Prostate gland (tissue), 2 donors: ENCODE results near the gene USP13. TPM values are rescaled to one million over a fixed set of nuclear protein-coding genes. Genes with fewer than 3 reads are reported as not detected.

Source experiments
- DNase-seq: peaks from one replicate; pipeline ENCODE4 v3.0.0-alpha.2; 2019; ENCODE audit warnings: low spot score
- H3K27ac ChIP-seq, 2 donors: fragments of 200-600 bp; sonication (generic); 2 replicates each; pipeline ENCODE4 v1.5.1; 2017 to 2019
- H3K27me3 ChIP-seq: fragments of 200-600 bp; sonication (generic); replicated peaks from 2 replicates; pipeline ENCODE4 v1.5.1; 2019; ENCODE audit not compliant: insufficient read depth
- H3K36me3 ChIP-seq, 2 donors: fragments of 200-600 bp; sonication (generic); 1 replicate in 1 of 2; 2 replicates in 1 of 2; pipeline versions ENCODE4 v1.5.1 to v1.8.1; 2017 to 2019
- H3K4me1 ChIP-seq: fragments of 200-600 bp; sonication (generic); replicated peaks from 2 replicates; pipeline ENCODE4 v1.5.1; 2019
- H3K4me3 ChIP-seq, 2 donors: fragments of 200-600 bp; sonication (generic); 2 replicates each; pipeline ENCODE4 v1.5.1; 2017 to 2019
- H3K9me3 ChIP-seq: fragments of 200-600 bp; sonication (generic); 2 replicates; pipeline ENCODE4 v1.5.1; 2017
- POLR2A ChIP-seq: fragments of 450-650 bp; IDR thresholded peaks from one replicate; pipeline ENCODE4 v1.6.1; 2016; ENCODE audit warnings: antibody characterized with exemption, mild to moderate bottlenecking
- POLR2AphosphoS5 ChIP-seq: sonication (generic); formaldehyde crosslinking; IDR thresholded peaks from one replicate; pipeline ENCODE4 v1.6.1; 2017; ENCODE audit warnings: antibody characterized with exemption
- WGBS: methylation state at CpG from one replicate; pipeline ENCODE4 v1.1.5; 2018; 5-methylcytosine and 5-hydroxymethylcytosine counted together
- intact Hi-C: fragments of 100-400 bp; cut with DNase I; formaldehyde crosslinking; loops from one replicate; pipeline ENCODE4 v1.14.2; 2022
- total RNA-seq, 2 donors: library from RNA; depleted of rRNA; stranded (reverse); fragments of >200 nt; gene quantifications; one replicate each; pipeline ENCODE4 v1.1.0, GENCODE V29; 2016
- TF ChIP-seq, protein P1 (sequence below), 4 experiments: fragments of 200-600 bp in 2 of 4; fragments of 450-650 bp in 2 of 4; sonication (generic) in 2 of 4; IDR thresholded peaks; 1 replicate in 3 of 4; 2 replicates in 1 of 4; pipeline ENCODE4 v1.5.1; 2016 to 2019; ENCODE audit warnings: antibody characterized with exemption in 4 of 4, mild to moderate bottlenecking in 2 of 4, moderate library complexity in 2 of 4

Gene USP13
- total RNA-seq, 2 donors from 2014 or later = 11.7 to 52.6 TPM

DNA sequence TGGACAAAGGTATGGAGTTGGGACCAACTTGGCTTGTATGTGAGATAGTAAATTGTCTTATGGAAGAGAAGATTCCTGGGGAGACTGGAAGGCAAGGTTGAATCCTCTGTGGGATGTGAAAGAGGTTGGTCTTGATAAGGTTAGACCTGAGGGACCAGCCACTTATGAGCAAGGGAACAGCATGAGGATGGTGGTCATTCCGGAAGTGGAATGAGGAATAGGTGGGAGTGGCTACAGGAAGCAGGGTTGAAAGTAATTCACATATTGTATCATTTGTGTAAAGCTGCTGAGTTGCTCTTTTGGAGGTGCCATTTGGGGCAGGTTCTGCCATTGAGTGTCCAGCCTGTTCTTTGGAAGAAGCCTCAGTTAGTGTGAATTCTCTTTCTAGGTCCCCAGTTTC lies 13.2 kb downstream of the USP13 start:
- H3K36me3 ChIP-seq = no peaks in the 10 kb centered on the region
- H3K9me3 ChIP-seq = no peaks in the 10 kb centered on the region
- 76% methylated on average over 1 of the region's 1 CpG for WGBS
- TF ChIP-seq POLR2AphosphoS5 (no peak), POLR2A (no peak)
- TF ChIP-seq, protein P1, sequence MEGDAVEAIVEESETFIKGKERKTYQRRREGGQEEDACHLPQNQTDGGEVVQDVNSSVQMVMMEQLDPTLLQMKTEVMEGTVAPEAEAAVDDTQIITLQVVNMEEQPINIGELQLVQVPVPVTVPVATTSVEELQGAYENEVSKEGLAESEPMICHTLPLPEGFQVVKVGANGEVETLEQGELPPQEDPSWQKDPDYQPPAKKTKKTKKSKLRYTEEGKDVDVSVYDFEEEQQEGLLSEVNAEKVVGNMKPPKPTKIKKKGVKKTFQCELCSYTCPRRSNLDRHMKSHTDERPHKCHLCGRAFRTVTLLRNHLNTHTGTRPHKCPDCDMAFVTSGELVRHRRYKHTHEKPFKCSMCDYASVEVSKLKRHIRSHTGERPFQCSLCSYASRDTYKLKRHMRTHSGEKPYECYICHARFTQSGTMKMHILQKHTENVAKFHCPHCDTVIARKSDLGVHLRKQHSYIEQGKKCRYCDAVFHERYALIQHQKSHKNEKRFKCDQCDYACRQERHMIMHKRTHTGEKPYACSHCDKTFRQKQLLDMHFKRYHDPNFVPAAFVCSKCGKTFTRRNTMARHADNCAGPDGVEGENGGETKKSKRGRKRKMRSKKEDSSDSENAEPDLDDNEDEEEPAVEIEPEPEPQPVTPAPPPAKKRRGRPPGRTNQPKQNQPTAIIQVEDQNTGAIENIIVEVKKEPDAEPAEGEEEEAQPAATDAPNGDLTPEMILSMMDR (IDR thresholded peaks at IDR 0.05) = no peak
- no peaks in the 10 kb centered on the region for H3K27me3 ChIP-seq
- intact Hi-C loops = no loop called here
- H3K4me3 ChIP-seq = no peak overlapping the region
- no peaks in the 10 kb centered on the region for H3K4me1 ChIP-seq
- no peak for DNase-seq
- no peak overlapping the region for H3K27ac ChIP-seq

DNA sequence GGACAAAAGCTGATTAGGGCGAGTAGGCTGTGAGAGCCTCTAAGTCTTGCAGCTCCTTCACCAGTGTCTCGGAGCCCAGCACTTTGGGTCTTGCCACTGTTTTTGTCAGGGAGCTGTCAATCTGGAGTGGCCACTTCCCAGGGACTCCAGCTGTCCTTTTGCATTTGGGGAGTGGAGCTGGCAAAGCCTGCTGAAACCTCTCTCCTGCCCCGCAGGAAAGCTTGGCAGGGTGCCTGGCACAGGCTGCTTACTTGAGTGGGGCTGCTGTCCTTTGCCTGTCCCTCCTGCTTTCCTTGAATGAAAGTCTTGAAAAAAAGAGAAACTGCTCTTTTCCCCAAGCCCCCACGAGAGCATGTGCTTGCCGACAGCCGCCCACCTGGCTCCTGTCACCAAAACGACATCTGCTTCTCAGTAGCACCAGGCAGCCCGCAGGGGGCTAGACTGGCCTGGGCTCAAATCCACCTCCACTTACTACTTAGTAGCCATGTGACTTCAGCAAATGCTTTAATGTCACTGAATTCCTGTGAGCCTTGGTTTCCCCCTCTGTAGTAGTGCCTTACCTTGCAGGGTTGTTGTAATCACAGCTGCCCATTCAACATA lies 13.7 kb downstream of the USP13 start:
- intact Hi-C loops = no loop called here
- H3K4me3 ChIP-seq = no peak overlapping the region
- TF ChIP-seq POLR2A (no peak), POLR2AphosphoS5 (no peak)
- TF ChIP-seq, protein P1 (IDR thresholded peaks at IDR 0.05) = no peak
- H3K4me1 ChIP-seq = no peaks in the 10 kb centered on the region
- no peaks in the 10 kb centered on the region for H3K9me3 ChIP-seq
- H3K27ac ChIP-seq = no peak overlapping the region
- no peaks in the 10 kb centered on the region for H3K36me3 ChIP-seq
- no peaks in the 10 kb centered on the region for H3K27me3 ChIP-seq
- WGBS = 29% methylated on average over 8 of the region's 8 CpGs
- DNase-seq = peak; percentile 39

DNA sequence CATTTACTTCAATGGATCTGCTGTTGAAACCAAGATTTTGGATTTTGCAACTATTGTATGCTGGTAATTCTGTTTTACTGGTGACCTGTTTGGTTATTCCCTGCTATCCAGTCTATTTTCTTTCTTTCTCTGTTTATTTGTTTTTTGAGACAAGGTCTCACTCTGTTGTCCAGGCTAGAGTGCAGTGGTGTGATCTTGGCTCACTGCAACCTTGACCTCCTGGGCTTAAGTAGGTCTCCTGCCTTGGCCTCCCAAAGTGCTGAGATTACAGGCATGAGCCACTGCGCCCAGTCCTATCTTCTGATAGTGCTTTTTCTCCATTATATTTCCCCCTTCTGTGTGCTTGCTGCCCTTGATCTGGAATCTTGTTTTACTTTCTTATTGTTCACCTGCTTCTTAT lies 15.6 kb downstream of the USP13 start:
- TF ChIP-seq POLR2A = no peak
- TF ChIP-seq, protein P1 (IDR thresholded peaks at IDR 0.05) = no peak
- no peak for TF ChIP-seq POLR2AphosphoS5
- WGBS = 95% methylated on average over 1 of the region's 1 CpG
- no peaks in the 10 kb centered on the region for H3K36me3 ChIP-seq
- H3K9me3 ChIP-seq = no peaks in the 10 kb centered on the region
- DNase-seq = no peak
- no peak overlapping the region for H3K27ac ChIP-seq
- H3K4me3 ChIP-seq = no peak overlapping the region
- no peaks in the 10 kb centered on the region for H3K27me3 ChIP-seq
- intact Hi-C loops = no loop called here
- H3K4me1 ChIP-seq = no peaks in the 10 kb centered on the region

DNA sequence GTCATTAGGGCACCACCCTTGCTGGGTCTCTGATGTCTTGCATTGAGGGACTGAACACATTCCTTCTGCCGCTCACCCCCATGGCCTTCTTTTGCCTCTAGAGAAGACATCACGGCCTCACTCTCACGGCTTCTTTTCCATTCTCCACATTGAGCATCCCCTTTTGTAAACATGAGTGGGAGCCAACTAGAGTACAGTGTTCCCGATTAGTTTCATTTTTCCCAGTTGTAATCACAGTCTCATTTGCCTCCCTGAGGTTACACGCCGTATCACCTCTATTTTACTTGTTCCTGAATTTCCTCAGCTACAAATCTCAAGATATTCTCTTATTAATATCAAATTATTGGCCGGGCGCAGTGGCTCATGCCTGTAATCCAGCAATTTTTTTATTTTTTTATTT lies 17.5 kb downstream of the USP13 start:
- intact Hi-C loops = no loop called here
- H3K27ac ChIP-seq = no peak overlapping the region
- no peaks in the 10 kb centered on the region for H3K36me3 ChIP-seq
- no peaks in the 10 kb centered on the region for H3K9me3 ChIP-seq
- no peak for DNase-seq
- no peaks in the 10 kb centered on the region for H3K4me1 ChIP-seq
- 75% methylated on average over 8 of the region's 8 CpGs for WGBS
- H3K27me3 ChIP-seq = no peaks in the 10 kb centered on the region
- H3K4me3 ChIP-seq = no peak overlapping the region
- TF ChIP-seq, protein P1 (IDR thresholded peaks at IDR 0.05) = no peak

DNA sequence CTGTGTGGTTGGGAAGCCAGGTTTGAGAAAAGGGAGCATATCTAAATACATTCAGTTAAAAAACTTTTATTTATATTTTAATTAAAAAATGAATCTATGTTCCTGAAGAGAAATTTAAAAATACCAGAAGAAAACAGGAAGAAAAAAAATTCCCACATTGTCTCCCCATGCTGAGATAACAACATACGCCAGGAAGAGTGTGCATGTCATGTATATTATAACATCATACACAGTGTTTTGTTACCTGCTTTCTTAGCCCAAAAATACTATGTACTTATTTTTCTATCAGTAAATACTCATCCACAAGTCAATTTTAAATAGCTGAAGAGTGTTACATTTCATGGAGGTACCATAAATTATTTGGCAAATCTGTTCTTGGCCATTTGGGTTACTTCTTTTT lies 18.5 kb downstream of the USP13 start:
- TF ChIP-seq POLR2AphosphoS5 = no peak
- TF ChIP-seq, protein P1 (IDR thresholded peaks at IDR 0.05) = no peak
- no peak for TF ChIP-seq POLR2A
- WGBS = 91% methylated on average over 1 of the region's 1 CpG

More for the DNA sequence above, 18.5 kb downstream of the USP13 start:
- intact Hi-C loops = no loop called here
- no peak overlapping the region for H3K4me3 ChIP-seq
- no peaks in the 10 kb centered on the region for H3K4me1 ChIP-seq
- no peak for DNase-seq
- H3K9me3 ChIP-seq = no peaks in the 10 kb centered on the region
- H3K27me3 ChIP-seq = no peaks in the 10 kb centered on the region
- no peak overlapping the region for H3K27ac ChIP-seq
- no peaks in the 10 kb centered on the region for H3K36me3 ChIP-seq
